ENCODE results near the gene MACF1.

Gene MACF1

DNA sequence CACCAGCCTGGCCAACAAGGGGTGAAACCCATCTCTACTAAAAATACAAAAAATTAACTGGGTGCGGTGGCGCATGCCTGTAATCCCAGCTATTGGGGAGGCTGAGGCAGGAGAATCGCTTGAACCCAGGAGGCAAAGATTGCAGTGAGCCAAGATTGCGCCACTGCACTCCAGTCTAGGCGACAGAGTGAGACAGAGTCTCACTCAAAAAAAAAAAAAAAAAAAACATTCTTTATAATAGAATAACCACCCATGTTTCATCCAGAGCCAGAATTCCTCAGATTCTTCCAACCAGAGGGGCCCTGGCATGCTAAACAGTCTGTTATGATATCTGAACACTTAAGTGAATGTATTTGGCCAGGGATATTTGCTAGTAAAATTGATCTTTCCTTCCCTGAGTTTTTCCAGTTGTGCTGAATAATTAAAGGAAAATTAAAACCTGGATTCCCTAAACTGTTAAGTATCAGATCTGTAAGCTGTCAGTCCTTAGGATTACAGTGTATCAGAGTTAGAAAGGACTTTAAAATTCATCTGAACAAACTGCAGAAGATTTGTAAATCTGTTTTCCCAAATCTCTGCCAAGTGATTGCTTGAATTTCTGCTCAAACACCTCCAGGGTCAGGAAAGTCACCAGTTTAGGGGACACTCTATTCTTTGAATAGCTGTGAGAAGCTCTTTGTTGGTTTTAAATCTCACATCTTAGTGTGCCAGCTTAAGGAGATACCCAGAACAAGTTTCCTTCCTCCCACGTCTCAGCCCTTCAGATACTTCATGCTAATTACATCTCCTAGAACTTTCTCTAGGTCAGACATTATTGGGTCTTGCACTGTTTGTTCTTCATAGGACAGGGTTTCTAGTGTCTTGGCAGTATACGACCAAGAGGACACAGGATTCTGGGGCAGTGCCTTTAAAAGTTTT is 202.3 kb downstream of the MACF1 start:
- TF ChIP-seq, protein P1, sequence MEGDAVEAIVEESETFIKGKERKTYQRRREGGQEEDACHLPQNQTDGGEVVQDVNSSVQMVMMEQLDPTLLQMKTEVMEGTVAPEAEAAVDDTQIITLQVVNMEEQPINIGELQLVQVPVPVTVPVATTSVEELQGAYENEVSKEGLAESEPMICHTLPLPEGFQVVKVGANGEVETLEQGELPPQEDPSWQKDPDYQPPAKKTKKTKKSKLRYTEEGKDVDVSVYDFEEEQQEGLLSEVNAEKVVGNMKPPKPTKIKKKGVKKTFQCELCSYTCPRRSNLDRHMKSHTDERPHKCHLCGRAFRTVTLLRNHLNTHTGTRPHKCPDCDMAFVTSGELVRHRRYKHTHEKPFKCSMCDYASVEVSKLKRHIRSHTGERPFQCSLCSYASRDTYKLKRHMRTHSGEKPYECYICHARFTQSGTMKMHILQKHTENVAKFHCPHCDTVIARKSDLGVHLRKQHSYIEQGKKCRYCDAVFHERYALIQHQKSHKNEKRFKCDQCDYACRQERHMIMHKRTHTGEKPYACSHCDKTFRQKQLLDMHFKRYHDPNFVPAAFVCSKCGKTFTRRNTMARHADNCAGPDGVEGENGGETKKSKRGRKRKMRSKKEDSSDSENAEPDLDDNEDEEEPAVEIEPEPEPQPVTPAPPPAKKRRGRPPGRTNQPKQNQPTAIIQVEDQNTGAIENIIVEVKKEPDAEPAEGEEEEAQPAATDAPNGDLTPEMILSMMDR (IDR thresholded peaks at IDR 0.05; ENCODE audit: extremely low read depth, missing control alignments): no peak
- no peak for DNase-seq (ENCODE audit: low spot score)

DNA sequence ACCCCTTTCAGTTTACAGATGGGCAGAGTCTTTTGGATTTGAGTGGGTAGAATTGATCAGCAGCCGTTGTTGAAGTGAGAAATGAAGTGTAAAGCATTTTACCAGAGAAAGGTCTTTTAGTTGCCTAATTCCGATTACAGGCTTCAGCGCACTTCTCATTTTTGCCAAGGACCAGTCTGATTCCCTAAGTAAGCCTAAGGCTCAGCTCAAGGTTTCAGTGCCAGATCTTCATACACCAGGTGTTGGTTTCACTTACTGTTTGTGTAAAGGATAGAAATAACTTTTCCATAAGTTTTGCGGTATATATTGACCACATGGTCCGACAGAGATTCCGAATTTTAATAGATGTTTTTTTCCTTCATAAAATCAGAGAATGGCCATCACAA is 203.0 kb downstream of the MACF1 start:
- TF ChIP-seq, protein P1 (IDR thresholded peaks at IDR 0.05; ENCODE audit: extremely low read depth, missing control alignments): no peak
- no peak for DNase-seq (ENCODE audit: low spot score)

DNA sequence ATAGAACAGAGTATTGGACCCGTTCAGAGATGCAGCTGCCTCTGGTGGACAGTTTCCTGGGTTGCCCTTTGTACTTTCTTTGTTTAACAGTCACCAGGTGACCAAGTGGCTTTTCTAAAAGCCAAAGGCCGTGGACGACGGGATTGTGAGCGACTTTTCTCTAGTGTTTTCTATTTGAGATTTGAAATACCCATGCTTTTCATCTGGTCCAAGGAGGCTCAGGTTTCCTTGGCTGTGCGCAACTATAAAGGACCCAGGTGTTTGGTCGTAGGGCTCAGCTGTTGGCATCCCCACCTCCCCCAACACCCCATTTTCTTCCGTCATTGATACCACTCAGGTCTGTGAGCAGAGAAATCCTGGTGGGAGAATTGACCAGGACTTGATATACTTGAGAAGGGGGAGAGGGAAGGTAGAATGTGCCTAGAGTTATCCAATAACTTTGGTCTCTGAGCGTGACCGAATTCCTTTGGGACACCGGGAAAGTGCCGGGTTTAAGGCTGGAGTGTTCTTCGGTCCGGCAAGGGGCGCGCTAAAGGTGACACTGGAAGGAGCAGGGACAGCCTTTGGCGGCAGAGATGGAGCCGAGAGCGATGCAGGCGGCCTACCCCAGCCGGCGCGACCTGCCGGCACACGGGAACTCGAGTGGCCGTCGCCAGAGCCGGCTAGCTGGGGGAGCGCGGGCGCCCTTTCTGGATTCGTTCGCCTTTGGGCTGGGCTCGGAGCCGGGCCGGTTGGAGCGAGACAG is 203.6 kb downstream of the MACF1 start:
- no peak for DNase-seq (ENCODE audit: low spot score)
- TF ChIP-seq, protein P1 (IDR thresholded peaks at IDR 0.05; ENCODE audit: extremely low read depth, missing control alignments): no peak

DNA sequence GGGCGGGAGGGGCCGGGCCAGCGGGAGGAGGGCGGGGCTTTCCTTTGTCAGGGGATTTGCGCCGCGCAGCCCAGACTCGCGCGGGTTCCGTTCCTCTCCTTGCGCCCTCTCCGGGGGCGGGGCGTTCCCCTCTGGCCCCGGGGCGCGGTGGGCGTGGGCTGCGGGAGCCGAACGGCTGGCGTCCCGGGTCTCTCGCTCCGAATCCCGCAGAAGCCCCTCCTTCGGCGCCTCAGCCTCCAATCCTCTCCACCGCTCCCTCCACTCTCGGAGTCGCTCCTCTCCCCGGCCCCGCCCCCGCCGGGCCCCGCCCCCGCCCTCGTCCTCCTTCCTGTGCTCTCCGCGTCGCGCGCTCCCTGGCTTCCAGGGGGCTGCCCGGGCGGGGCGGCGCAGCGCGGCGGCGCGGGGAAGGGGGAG is 204.2 kb downstream of the MACF1 start:
- TF ChIP-seq, protein P1 (IDR thresholded peaks at IDR 0.05; ENCODE audit: extremely low read depth, missing control alignments): no peak
- peak; percentile 98 for DNase-seq (ENCODE audit: low spot score)

DNA sequence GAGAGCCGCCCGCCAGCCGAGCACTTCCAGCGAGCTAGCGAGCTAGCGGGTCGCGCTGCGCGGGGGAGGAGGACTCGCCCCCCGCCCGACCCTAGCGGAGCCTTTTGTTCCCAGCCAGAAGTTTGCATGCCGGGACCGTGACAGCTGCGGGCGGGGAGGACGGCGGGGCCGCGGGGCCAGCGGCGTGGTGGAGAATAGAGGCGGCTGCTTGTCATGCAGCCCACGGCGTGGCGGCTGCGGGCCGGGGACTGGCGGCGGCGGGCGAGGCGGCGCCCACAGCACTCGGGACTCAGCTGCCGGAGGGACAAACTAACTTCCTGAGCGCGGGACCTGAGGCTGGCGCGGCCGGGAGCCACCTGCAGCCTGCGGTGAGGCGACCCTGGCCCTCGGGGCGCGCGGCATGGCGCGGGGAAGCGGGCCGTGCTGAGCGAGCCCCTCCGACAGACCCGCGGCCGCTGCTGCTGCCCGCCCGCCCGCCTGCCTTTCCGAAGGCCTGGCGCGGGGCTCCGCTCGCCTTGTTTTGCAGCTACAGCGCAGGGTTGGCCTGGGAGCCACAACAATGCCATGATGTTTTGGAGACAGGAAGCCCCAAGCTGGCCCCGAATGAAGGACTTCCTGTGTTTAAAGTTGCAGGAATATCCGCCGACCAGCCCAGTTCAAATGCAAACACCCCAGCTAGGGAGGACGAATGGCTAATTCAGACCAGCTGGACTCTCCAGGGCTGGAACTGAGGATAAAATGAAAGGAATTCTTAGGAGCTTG is 204.7 kb downstream of the MACF1 start:
- DNase-seq (ENCODE audit: low spot score): no peak
- TF ChIP-seq, protein P1 (IDR thresholded peaks at IDR 0.05; ENCODE audit: extremely low read depth, missing control alignments): no peak

DNA sequence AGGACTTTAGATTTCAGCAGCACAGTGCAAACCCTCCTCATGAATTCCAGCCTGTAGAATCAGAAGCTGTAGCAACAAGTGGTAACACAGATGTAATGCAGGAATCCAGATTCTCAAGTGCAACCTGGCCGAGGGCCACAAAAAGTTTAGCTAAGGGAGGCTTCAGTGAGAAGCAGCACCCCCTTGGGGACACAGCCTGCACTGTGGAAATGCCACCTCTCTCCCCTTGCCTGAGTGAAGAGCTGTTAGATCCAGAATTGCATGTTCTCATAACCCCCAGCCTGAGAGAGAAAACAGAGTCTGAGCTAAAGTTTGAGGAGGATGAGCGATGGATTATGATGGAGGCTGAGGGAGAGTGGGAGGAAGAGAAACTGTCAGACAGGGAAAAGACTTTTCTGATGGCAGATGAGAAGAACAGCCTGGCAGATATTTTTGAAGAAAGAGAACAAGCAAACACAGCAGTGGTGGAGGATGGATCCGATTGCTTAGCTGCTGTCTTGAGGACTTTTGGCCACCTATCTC is 206.5 kb downstream of the MACF1 start:
- DNase-seq (ENCODE audit: low spot score): peak; percentile 82
- TF ChIP-seq, protein P1 (IDR thresholded peaks at IDR 0.05; ENCODE audit: extremely low read depth, missing control alignments): peak; percentile 62
